ENCODE results near the gene CRKL.

CRKL gene

GRCh38 chr22:20972933-20973577 lies 55.8 kb downstream of the CRKL start:
- in situ Hi-C loops (cut with HindIII; ENCODE audit: low pct_ligation_motif_present, low sequenced_read_pairs) = no loop called here
- TF ChIP-seq, protein P1, sequence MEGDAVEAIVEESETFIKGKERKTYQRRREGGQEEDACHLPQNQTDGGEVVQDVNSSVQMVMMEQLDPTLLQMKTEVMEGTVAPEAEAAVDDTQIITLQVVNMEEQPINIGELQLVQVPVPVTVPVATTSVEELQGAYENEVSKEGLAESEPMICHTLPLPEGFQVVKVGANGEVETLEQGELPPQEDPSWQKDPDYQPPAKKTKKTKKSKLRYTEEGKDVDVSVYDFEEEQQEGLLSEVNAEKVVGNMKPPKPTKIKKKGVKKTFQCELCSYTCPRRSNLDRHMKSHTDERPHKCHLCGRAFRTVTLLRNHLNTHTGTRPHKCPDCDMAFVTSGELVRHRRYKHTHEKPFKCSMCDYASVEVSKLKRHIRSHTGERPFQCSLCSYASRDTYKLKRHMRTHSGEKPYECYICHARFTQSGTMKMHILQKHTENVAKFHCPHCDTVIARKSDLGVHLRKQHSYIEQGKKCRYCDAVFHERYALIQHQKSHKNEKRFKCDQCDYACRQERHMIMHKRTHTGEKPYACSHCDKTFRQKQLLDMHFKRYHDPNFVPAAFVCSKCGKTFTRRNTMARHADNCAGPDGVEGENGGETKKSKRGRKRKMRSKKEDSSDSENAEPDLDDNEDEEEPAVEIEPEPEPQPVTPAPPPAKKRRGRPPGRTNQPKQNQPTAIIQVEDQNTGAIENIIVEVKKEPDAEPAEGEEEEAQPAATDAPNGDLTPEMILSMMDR (IDR thresholded peaks at IDR 0.05; ENCODE audit: low read depth, low read length, missing control alignments) = no peak
- Histone ChIP-seq H3K4me3 (ENCODE audit: low read depth, low read length) (no peak overlapping the region), H3K27me3 (replicated peaks) (peaks cover 2% of the 10 kb centered on the region), H3K36me3 (replicated peaks) (no peaks in the 10 kb centered on the region), H3K27ac (no peak overlapping the region)
- DNase-seq = no peak

DNA sequence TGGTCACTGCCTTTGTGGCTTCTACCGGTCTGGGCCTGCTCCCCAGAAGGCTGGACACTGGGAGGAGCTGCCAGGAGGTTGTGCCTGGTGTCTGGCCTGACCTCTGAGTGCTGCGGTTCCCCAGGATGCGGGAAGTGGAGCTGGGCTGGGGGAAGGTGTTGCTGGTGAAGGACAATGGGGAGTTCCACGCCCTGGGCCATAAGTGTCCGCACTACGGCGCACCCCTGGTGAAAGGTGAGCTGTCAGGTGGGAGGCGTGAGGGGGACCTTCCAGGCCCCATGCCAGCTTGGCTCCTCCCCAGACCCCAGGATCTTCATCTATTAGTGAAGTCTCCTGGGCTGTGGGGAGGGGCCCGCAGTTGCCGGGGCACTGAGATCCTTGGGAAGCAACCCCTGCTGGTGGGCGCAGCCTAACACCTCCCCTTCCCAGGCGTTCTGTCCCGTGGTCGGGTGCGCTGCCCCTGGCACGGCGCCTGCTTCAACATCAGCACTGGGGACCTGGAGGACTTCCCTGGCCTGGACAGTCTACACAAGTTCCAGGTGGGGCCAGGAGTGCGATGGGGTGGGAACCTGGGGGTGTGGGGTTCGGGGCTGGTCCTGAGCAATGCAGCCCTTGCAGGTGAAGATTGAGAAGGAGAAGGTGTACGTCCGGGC lies 56.6 kb downstream of the CRKL start:
- Histone ChIP-seq H3K4me3 (ENCODE audit: low read depth, low read length) (no peak overlapping the region), H3K27me3 (replicated peaks) (peaks cover 2% of the 10 kb centered on the region), H3K36me3 (replicated peaks) (no peaks in the 10 kb centered on the region), H3K27ac (no peak overlapping the region)
- TF ChIP-seq, protein P1 (IDR thresholded peaks at IDR 0.05; ENCODE audit: low read depth, low read length, missing control alignments) = no peak
- DNase-seq = no peak
- in situ Hi-C loops (cut with HindIII; ENCODE audit: low pct_ligation_motif_present, low sequenced_read_pairs) = no loop called here

- H3K27ac ChIP-seq = no peak overlapping the region
- H3K36me3 ChIP-seq (replicated peaks) = no peaks in the 10 kb centered on the region
- TF ChIP-seq, protein P1 (IDR thresholded peaks at IDR 0.05; ENCODE audit: low read depth, low read length, missing control alignments) = no peak
- in situ Hi-C loops (cut with HindIII; ENCODE audit: low pct_ligation_motif_present, low sequenced_read_pairs) = no loop called here
- no peak for DNase-seq
- no peak overlapping the region for H3K4me3 ChIP-seq (ENCODE audit: low read depth, low read length)
- peaks cover 2% of the 10 kb centered on the region for H3K27me3 ChIP-seq (replicated peaks)
Measured at GRCh38 chr22:20974336-20974955, 57.2 kb downstream of the CRKL start.

DNA sequence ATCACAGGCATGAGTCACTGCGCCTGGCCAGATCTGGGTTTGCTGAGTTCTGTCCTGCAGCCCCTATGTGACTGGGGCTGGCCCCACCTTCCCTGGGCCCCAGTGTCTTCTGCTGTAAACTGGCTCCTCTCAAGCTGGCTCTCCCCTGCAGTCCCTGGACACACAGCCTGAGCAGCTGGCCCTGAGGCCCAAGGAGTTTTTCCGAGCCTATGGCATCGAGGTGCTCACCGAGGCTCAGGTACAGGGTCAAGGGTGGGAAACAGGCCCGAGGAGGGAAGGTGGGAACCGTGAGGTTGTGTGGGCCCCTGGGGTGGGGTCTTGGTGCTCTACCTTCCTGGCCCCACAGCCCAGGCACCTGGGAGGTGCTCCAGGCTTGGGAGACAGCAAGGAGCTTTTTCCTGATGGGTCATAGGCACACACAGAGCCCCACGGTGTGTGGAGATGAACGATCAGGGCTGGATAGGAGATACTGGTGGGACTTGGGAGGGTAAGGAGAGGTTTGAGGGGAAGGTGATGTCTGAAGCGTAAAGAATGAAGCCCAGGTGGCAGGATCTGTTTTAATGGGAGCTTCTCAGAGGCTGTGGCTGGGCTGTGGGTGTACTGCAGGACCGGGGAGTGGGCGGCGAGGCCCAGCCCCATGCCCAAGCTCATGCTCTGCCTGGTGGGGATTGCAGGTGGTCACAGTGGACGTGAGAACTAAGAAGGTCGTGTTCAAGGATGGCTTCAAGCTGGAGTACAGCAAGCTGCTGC lies 58.5 kb downstream of the CRKL start:
- no peak overlapping the region for H3K27ac ChIP-seq
- no peak for DNase-seq
- in situ Hi-C loops (cut with HindIII; ENCODE audit: low pct_ligation_motif_present, low sequenced_read_pairs) = no loop called here
- H3K36me3 ChIP-seq (replicated peaks) = no peaks in the 10 kb centered on the region
- peaks cover 2% of the 10 kb centered on the region for H3K27me3 ChIP-seq (replicated peaks)
- TF ChIP-seq, protein P1 (IDR thresholded peaks at IDR 0.05; ENCODE audit: low read depth, low read length, missing control alignments) = no peak
- no peak overlapping the region for H3K4me3 ChIP-seq (ENCODE audit: low read depth, low read length)

DNA sequence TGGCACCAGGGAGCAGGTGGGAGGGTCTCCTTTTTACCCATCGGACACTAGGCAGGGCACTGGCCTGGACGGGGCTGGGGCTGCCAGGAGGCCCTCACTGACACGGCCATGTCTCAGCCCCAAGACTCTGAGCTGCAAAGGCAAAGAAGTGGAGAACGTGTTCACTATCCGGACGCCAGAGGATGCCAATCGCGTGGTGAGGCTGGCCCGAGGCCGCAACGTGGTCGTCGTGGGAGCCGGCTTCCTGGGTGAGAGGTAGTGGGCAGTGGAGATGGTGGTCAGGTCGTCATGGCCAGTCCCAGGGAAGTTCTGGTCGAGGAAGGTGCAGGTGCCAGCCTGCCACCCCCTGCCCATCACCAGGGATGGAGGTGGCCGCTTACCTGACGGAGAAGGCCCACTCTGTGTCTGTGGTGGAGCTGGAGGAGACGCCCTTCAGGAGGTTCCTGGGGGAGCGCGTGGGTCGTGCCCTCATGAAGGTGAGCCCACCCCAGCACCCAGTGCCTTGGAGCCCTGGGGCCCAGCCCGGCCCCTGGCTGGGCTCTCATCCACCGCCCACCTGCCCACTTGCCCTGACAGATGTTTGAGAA lies 59.2 kb downstream of the CRKL start:
- no peak for DNase-seq
- no peaks in the 10 kb centered on the region for H3K36me3 ChIP-seq (replicated peaks)
- H3K27ac ChIP-seq = no peak overlapping the region
- H3K4me3 ChIP-seq (ENCODE audit: low read depth, low read length) = no peak overlapping the region
- H3K27me3 ChIP-seq (replicated peaks) = peaks cover 2% of the 10 kb centered on the region
- in situ Hi-C loops (cut with HindIII; ENCODE audit: low pct_ligation_motif_present, low sequenced_read_pairs) = no loop called here
- TF ChIP-seq, protein P1 (IDR thresholded peaks at IDR 0.05; ENCODE audit: low read depth, low read length, missing control alignments) = no peak

All from brain microvascular endothelial cell (primary cell).